K562 (cell line): ENCODE data around the gene CHST1. TPM values are rescaled to one million over a fixed set of nuclear protein-coding genes. Genes with fewer than 3 reads are reported as not detected.

Source experiments
- ATAC-seq: fragments of 200-7000 bp; cut with Tn5 transposase; 3 replicates; pipeline ENCODE4 v1.9.1; 2020; ENCODE audit warnings: moderate library complexity
- BruUV-seq: library from RNA; stranded (reverse); fragments of 400-500 nt; replicated peaks from 2 replicates; lab custom pipeline; 2021; lab: Mats Ljungman, UMichigan
- CTCF ChIA-PET: fragments of 300-600 bp; formaldehyde crosslinking; extraction: SDS; loops from one replicate; lab custom pipeline; 2021; ENCODE audit warnings: low intra/inter-chr PET ratio; lab: Yijun Ruan, JAX
- POLR2A ChIA-PET: fragments of 300-600, 350-650 bp; sonication (Branson Sonifier 250); formaldehyde crosslinking; extraction: SDS; loops from one replicate; lab custom pipeline; 2021; ENCODE audit warnings: antibody characterized with exemption, inconsistent platforms; lab: Yijun Ruan, JAX
- DNase-seq, 4 experiments: peaks; one replicate each; pipeline versions ENCODE4 v3.0.0 to v3.0.0-alpha.2; 2011 to 2018; ENCODE audit warnings: low spot score in 3 of 4, mixed read lengths in 3 of 4; ENCODE audit errors: extremely low read depth in 1 of 4
- FAIRE-seq: peaks from 2 replicates; lab custom pipeline; 2011; peaks lifted over from hg19 to GRCh38; lab: Jason Lieb, UNC
- H2AFZ ChIP-seq: 2 replicates; pipeline ENCODE4 v1.6.0; 2011; ENCODE audit warnings: low read depth, low read length, control low read depth, inconsistent platforms
- H3K27ac ChIP-seq: fragments of 200-600 bp; 3 replicates; pipeline ENCODE4 v1.8.0; 2011; ENCODE audit warnings: low read depth, mild to moderate bottlenecking, control low read depth, inconsistent platforms, low read length, moderate library complexity, mixed read lengths; ENCODE audit errors: extremely low read depth
- H3K27me3 ChIP-seq, 2 experiments: fragments of 300-600 bp in 1 of 2; 2 replicates in 1 of 2; 3 replicates in 1 of 2; pipeline versions ENCODE4 v1.6.0 to v1.8.0; 2011; ENCODE audit warnings: inconsistent platforms in 2 of 2, low read length in 2 of 2, mild to moderate bottlenecking in 1 of 2, mixed read lengths in 1 of 2, moderate library complexity in 1 of 2; ENCODE audit not compliant: control insufficient read depth in 2 of 2, insufficient read depth in 2 of 2
- H3K36me3 ChIP-seq: fragments of 300-600 bp; 3 replicates; pipeline ENCODE4 v1.8.0; 2011; ENCODE audit warnings: mild to moderate bottlenecking, low read length, inconsistent platforms; ENCODE audit not compliant: control insufficient read depth, insufficient read depth
- H3K4me1 ChIP-seq, 2 experiments: fragments of 200-600 bp in 1 of 2; replicated peaks in 1 of 2; 2 replicates in 1 of 2; 3 replicates in 1 of 2; pipeline versions ENCODE4 v1.5.1 to v1.8.0; 2011; ENCODE audit warnings: inconsistent platforms in 2 of 2, low read length in 2 of 2, mild to moderate bottlenecking in 1 of 2, mixed read lengths in 1 of 2, moderate library complexity in 1 of 2; ENCODE audit not compliant: control insufficient read depth in 2 of 2, insufficient read depth in 2 of 2
- H3K4me2 ChIP-seq: 2 replicates; pipeline ENCODE4 v1.6.1; 2011; ENCODE audit warnings: low read length, control low read depth, inconsistent platforms, mixed read lengths; ENCODE audit not compliant: insufficient read depth
- H3K4me3 ChIP-seq: fragments of 200-600 bp; sonication (generic), shearing (Covaris generic); 2 replicates; pipeline ENCODE4 v1.5.1; 2016; ENCODE audit warnings: control low read depth, inconsistent platforms
- H3K79me2 ChIP-seq: fragments of 200-600 bp; 3 replicates; pipeline ENCODE4 v1.8.0; 2011; ENCODE audit warnings: low read length, inconsistent platforms; ENCODE audit not compliant: control insufficient read depth, insufficient read depth
- H3K9ac ChIP-seq, 2 experiments: 2 replicates each; pipeline versions ENCODE4 v1.6.0 to v1.6.1; 2011; ENCODE audit warnings: low read depth in 2 of 2, low read length in 2 of 2, control low read depth in 1 of 2, inconsistent platforms in 1 of 2, mild to moderate bottlenecking in 1 of 2, mixed read lengths in 1 of 2; ENCODE audit not compliant: insufficient read depth in 1 of 2
- H3K9me1 ChIP-seq: one replicate; pipeline ENCODE4 v1.6.0; 2011; ENCODE audit warnings: inconsistent platforms, mild to moderate bottlenecking, low read length, moderate library complexity; ENCODE audit not compliant: control insufficient read depth, insufficient read depth
- H3K9me3 ChIP-seq: replicated peaks from 2 replicates; pipeline ENCODE4 v1.5.1; 2011; ENCODE audit warnings: low read depth, low read length, inconsistent platforms; ENCODE audit not compliant: control insufficient read depth, insufficient read depth
- H4K20me1 ChIP-seq: replicated peaks from 2 replicates; pipeline ENCODE4 v1.6.1; 2011; ENCODE audit warnings: low read length, inconsistent platforms, mixed read lengths; ENCODE audit not compliant: control insufficient read depth, insufficient read depth
- ATF7 ChIP-seq: fragments of 450-650 bp; IDR thresholded peaks from 2 replicates; pipeline ENCODE4 v1.7.1; 2014; ENCODE audit warnings: mild to moderate bottlenecking, moderate library complexity
- BHLHE40 ChIP-seq: IDR thresholded peaks from 2 replicates; pipeline ENCODE4 v1.6.1; 2011; ENCODE audit warnings: low read length, improper control_type of control experiment
- CBX5 ChIP-seq: IDR thresholded peaks from 2 replicates; pipeline ENCODE4 v1.6.1; 2014; ENCODE audit warnings: low read depth, borderline replicate concordance
- CSDE1 ChIP-seq, 2 experiments: fragments of 450-650 bp; IDR thresholded peaks; 2 replicates each; pipeline ENCODE4 v1.6.1; 2016; ENCODE audit warnings: mild to moderate bottlenecking in 1 of 2
- ESRRB ChIP-seq: fragments of 250-450 bp; sonication (Bioruptor Pico); IDR thresholded peaks from 2 replicates; pipeline ENCODE4 v1.5.0; 2020; ENCODE audit warnings: mild to moderate bottlenecking, moderate library complexity, borderline replicate concordance
- MLLT1 ChIP-seq, 2 experiments: fragments of 450-650 bp; IDR thresholded peaks; 2 replicates each; pipeline ENCODE4 v1.6.1; 2016
- PHF8 ChIP-seq: fragments of 200-600 bp; sonication (generic); IDR thresholded peaks from 2 replicates; pipeline ENCODE4 v1.6.1; 2012; ENCODE audit warnings: mixed run types, mild to moderate bottlenecking, inconsistent platforms, low read length, moderate library complexity, borderline replicate concordance
- SMAD2 ChIP-seq: fragments of 150-350 bp; IDR thresholded peaks from 2 replicates; pipeline ENCODE4 v1.6.1; 2014; ENCODE audit warnings: low read depth, mild to moderate bottlenecking, low read length
- SRF ChIP-seq, 2 experiments: fragments of 250-450, 450-650 bp in 1 of 2; sonication (Bioruptor Pico) in 1 of 2; sonication (generic) in 1 of 2; formaldehyde crosslinking; IDR thresholded peaks; 2 replicates each; pipeline versions ENCODE4 v1.5.0 to v1.5.1; 2020 to 2022; ENCODE audit warnings: mild to moderate bottlenecking in 1 of 2, missing genetic modification reagents in 1 of 2
- TEAD1 ChIP-seq, 2 experiments: fragments of 450-650 bp in 1 of 2; sonication (generic) in 1 of 2; formaldehyde crosslinking; IDR thresholded peaks; 2 replicates each; pipeline versions ENCODE4 v1.4.0 to v1.8.0; 2020 to 2022; ENCODE audit warnings: mild to moderate bottlenecking in 2 of 2, missing genetic modification reagents in 1 of 2
- TEAD2 ChIP-seq: fragments of 450-650 bp; IDR thresholded peaks from 2 replicates; pipeline ENCODE4 v1.6.1; 2016; ENCODE audit warnings: missing genetic modification characterization, control low read depth, missing compliant biosample characterization
- TEAD4 ChIP-seq, 2 experiments: sonication (generic) in 1 of 2; formaldehyde crosslinking in 1 of 2; IDR thresholded peaks; 2 replicates each; pipeline versions ENCODE4 v1.6.1 to v1.8.0; 2012 to 2022; ENCODE audit warnings: borderline replicate concordance in 1 of 2, inconsistent platforms in 1 of 2, low read length in 1 of 2, mild to moderate bottlenecking in 1 of 2, missing genetic modification reagents in 1 of 2
- TFAM ChIP-seq: fragments of 250-450 bp; sonication (Bioruptor Pico); conservative IDR thresholded peaks from 2 replicates; pipeline ENCODE4 v1.5.0; 2021; ENCODE audit warnings: mild to moderate bottlenecking, moderate library complexity
- ZBED1 ChIP-seq: IDR thresholded peaks from 2 replicates; pipeline ENCODE4 v1.6.1; 2014
- ZNF133 ChIP-seq: fragments of 250-450 bp; sonication (Bioruptor Pico); IDR thresholded peaks from 2 replicates; pipeline ENCODE4 v1.4.0; 2020; ENCODE audit warnings: mild to moderate bottlenecking
- ZNF24 ChIP-seq: fragments of 450-650 bp; IDR thresholded peaks from 2 replicates; pipeline ENCODE4 v1.6.1; 2016
- ZNF354B ChIP-seq: fragments of 250-450 bp; sonication (Bioruptor Pico); IDR thresholded peaks from 2 replicates; pipeline ENCODE4 v1.4.0; 2020
- ZNF384 ChIP-seq: IDR thresholded peaks from 2 replicates; pipeline ENCODE4 v1.6.1; 2012; ENCODE audit warnings: low read depth, low read length, improper control_type of control experiment
- WGBS: fragments of 100-300 bp; shearing (Covaris generic); methylation state at CpG from one replicate; pipeline ENCODE4 v1.1.6; 2016; ENCODE audit warnings: low coverage, mixed read lengths; ENCODE audit not compliant: insufficient coverage; ENCODE audit errors: missing lambda C conversion rate; 5-methylcytosine and 5-hydroxymethylcytosine counted together
- in situ Hi-C: fragments of 300-500 bp; cut with MboI; formaldehyde crosslinking; loops from 4 replicates; pipeline ENCODE4 v1.15.0; 2018; ENCODE audit warnings: inconsistent platforms, mixed read lengths
- intact Hi-C: fragments of 100-400 bp; cut with micrococcal nuclease; formaldehyde crosslinking; loops from 2 replicates; pipeline ENCODE4 v1.14.2; 2022
- polyA plus RNA-seq, 8 experiments: library from polyadenylated mRNA; depleted of rRNA in 4 of 8; stranded (reverse) in 5 of 8; unstranded in 3 of 8; fragments of >200 nt; fragmentation: Nextera tagmentation in 2 of 8; fragmentation: Illumina TruSeq in 1 of 8; extraction: Ambion mirVana in 2 of 8; extraction: Trizol in 1 of 8; gene quantifications; 2 replicates each; pipeline versions ENCODE4 v1.2.1 to v1.2.3, GENCODE V29; 2011 to 2014; ENCODE audit warnings: inconsistent platforms in 1 of 8, missing spikeins in 1 of 8
- total RNA-seq, 7 experiments: library from RNA; depleted of rRNA in 6 of 7; stranded (reverse); fragments of >200 nt in 6 of 7; fragmentation: Illumina TruSeq in 2 of 7; extraction: Trizol in 2 of 7; gene quantifications; 2 replicates each; pipeline versions ENCODE4 v1.2.1 to v1.2.3, GENCODE V29; 2011 to 2021; ENCODE audit warnings: low replicate concordance in 1 of 7

Gene CHST1
- total and polyA plus RNA-seq, 9 of the 15 experiments (the other 6 are each of a cell fraction or from before 2014, with no cell fraction given), result 0.04 to 0.32 (median 0.18) TPM; not detected in 4

GRCh38 chr11:45688472-45689033, 23.1 kb upstream of the CHST1 start:
- intact Hi-C loops, result no loop called here
- TF ChIP-seq ESRRB (CRISPR knock-in tag) (no peak), ZNF384 (no peak), MLLT1 (IDR thresholded peaks at IDR 0.05) (no peak), PHF8 (no peak), ZNF133 (CRISPR knock-in tag) (no peak), ZBED1 (no peak), ATF7 (no peak), BHLHE40 (no peak), CBX5 (no peak), SRF (CRISPR knock-in tag; IDR thresholded peaks at IDR 0.05) (no peak), ZNF24 (no peak), CSDE1 (IDR thresholded peaks at IDR 0.05) (no peak), TEAD2 (tag) (no peak), SMAD2 (no peak), TEAD4 (IDR thresholded peaks at IDR 0.05; ENCODE audit: low read length) (no peak), TEAD4 (CRISPR knock-in tag; IDR thresholded peaks at IDR 0.05; ENCODE audit: borderline replicate concordance) (no peak), ZNF354B (no peak), TEAD1 (CRISPR knock-in tag; IDR thresholded peaks at IDR 0.05) (no peak), TFAM (no peak)
- TF ChIP-seq, all 486 proteins: peak for 0
- Histone ChIP-seq H3K9me3 (no peaks in the 10 kb centered on the region), H3K27me3 (peaks cover 16 to 39% of the 10 kb centered on the region in 2 experiments; a peak in 4 of 5 replicates), H2AFZ (no peak overlapping the region), H3K9me1 (no peaks in the 10 kb centered on the region), H3K4me2 (no peak overlapping the region), H3K4me1 (no peaks in the 10 kb centered on the region), H3K4me3 (no peak overlapping the region), H3K36me3 (no peaks in the 10 kb centered on the region), H3K79me2 (no peaks in the 10 kb centered on the region), H4K20me1 (peaks cover 3% of the 10 kb centered on the region; the same call in 1 of the 2 replicates), H3K27ac (no peak overlapping the region), H3K9ac (no peak overlapping the region)
- FAIRE-seq (no peak), ATAC-seq (no peak), DNase-seq (no peak)
- no TSS peak for BruUV-seq
- ChIA-PET POLR2A (interaction anchor here (0.9 kb wide), 1 partner anchor 9 kb away, joined by 3 read pairs; no protein-coding TSS in a partner anchor), CTCF (no interaction called here)
- WGBS, result 2% methylated on average over 7 of the region's 7 CpGs
- in situ Hi-C loops, result no loop called here
